Measurements from ENCODE around the gene DHRS9.

DNA sequence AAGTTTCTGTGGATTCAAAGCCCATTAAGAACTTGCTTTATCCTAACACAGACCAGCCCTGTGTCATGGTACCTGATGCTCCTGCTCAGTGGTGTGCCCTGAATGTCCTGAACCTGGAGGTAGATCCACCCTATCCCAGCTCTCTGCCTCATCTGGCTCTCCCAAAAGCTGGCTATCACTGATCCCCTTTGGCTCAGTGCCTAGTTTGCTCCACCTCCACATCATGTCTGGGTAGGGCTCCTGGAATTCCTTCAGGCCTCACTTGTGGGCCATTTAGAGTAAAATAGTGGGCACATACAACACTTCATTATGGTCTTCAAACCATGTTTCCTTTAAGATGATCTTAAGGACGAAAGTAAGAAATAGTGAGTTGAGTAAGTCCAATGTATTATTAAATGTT lies 33.5 kb upstream of the DHRS9 start:
- TF ChIP-seq EZH2 (IDR thresholded peaks at IDR 0.05; ENCODE audit: insufficient read depth, poor library complexity, severe bottlenecking) (no peak), EZH2phosphoT487 (IDR thresholded peaks at IDR 0.05; ENCODE audit: insufficient read depth, low read depth) (no peak)
